Dedifferentiated amniotic fluid mesenchymal stem cell (primary cell): ENCODE results near the gene IGLL1.

ENCODE experiments used
- DNase-seq: peaks from one replicate; pipeline ENCODE4 v3.0.0-alpha.2; 2016; ENCODE audit errors: extremely low spot score

Gene IGLL1

DNA sequence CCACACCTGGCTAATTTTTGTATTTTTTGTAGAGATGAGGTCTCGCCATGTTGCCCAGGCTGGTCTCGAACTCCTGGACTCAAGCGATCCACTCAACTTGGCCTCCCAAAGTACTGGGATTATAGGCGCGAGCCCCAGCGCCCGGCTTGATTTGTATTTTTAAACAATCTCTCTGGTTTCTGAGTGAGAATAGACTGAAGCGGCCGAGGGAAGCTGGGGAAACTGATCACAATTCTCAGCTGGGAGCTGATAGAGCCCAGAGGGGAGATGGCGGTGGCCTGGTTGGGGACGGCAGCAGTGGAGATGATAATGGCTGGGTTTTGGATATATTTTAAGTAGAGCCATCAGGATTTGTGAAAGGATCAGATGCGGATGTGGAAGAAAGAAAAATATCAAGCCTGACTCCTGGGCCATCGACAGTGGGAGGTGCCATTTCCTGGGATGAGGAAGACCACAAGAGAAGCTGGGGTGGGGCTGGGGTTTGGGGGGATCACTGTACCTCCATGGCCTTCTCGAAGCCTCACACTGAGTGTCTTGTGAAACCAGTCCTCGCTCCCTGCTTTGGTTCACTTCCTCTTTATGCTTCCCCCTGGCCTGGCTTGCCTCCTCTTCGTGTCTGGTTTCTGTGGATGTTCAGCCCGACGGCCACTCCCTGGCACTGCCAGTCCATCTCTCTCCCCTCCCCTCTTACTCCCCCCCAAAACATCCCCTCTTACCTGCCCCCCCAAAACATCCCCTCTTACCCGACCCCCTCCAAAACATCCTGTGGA, 51.9 kb downstream of the IGLL1 start:
- DNase-seq, result no peak

DNA sequence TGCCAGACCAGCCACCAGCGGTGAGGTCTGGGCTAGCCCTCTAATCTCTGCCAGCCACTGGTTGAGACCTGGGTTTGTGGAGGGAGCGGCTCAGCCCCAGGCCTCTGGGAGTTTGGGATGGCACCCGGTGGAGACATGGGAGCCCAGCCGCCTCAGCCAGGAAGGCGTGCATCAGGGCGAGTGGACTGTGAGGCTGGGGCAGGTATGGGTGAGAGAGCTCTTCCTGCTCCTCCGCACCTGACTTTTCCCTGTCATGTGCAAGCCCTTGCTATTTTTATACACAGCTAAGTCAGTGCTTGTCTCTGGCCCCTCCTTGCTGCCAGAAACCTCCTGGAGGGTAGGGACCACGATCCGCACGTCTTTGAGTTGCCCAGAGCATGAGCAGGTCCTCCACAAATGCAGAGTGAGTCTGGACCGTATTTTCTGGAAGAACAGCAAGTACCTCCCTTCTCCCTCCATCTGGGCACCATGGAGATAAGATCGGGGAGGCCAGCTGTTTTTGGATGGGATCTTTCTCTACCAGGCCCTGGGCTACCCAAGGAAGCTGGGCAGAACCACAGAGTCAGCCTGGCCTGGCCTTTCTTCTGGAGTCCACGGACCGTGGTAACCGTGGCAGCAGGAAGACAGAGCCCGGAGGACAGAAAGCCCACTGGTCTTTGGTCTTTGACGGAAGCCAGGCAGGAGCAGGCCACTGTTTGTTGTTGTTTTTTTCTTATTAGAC, 53.3 kb downstream of the IGLL1 start:
- no peak for DNase-seq

DNA sequence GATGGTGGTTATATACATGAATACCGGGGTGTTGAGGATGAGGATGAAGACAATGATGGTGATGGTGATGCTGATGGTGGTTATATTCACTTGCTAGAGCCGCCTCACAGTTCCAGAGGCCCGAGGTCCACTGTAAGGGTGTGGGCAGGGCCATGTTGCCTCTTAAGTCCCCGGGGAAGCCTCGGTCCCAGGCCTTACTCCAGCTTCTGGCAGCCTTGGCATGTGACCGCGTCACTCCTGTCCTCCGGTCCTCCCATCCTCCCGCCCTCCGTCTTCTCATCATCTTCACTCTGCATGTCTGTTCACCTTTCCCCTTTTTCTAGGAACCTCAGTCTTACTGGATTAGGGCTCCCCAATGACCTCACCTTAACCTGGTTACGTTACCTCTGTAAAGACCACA, 54.6 kb downstream of the IGLL1 start:
- DNase-seq, result no peak

DNA sequence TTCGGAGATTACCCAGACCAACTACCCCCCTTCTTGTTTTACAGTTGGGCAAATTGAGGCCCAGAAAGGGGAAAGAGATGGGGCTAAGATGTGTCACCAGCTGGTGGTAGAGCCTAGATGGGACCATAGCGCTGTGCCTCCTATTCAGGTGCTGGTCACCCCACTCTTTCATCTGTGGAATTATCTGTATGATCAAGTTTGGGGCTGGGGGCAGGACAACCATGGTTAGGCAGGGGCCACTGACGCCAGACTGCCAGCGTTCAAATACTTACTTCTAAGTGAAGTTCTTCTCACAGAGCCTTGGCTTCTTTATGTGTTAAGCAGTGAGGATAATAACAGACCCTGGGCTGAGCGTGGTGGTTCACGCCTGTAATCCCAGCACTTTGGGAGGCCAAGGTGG, 55.9 kb downstream of the IGLL1 start:
- DNase-seq, result no peak

DNA sequence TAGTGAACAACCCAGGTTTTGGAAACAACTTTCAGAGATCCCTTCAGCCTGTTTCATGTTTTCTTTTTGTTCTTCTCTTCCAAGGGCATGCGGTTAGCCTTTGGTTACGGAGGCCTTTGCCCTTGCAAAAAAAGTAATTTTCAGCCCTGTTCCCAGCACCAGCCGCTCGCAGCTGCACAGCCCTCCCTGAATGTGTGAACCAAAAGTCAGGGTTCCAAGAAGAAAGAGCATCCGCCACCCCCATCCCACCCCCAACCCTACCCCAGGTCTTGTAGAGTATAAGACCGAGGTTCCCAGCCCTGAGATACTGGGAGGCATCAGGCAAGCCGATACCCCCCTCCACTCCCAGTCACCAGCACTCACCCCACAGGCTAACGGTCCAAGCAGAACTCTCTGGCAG, 56.4 kb downstream of the IGLL1 start:
- no peak for DNase-seq
